ENCODE measurements around the gene ABCD3.

ABCD3 gene

DNA sequence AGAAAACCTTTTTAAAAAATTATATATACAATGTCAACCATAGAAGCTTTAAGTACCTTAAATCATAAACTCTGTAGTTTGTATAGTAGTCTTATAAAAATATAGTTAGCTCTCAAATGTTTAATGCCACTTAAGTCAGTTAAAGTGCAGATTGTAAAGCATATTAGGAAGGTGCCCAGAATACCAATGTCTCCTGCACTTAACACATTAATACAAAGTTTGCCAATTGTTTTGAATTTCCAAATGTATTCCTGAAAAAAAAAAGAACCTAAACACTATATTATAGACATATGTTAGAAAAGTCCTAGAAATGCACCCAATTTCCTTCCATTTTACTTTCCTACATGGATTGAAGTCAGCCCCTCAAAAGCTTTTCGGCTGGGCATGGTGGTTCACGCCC, 111.2 kb downstream of the ABCD3 start:
- no peak for DNase-seq

GRCh38 chr1:94530373-94530878, 112.2 kb downstream of the ABCD3 start:
- DNase-seq, result no peak

GRCh38 chr1:94531664-94532063, 113.5 kb downstream of the ABCD3 start:
- DNase-seq, result no peak

DNA sequence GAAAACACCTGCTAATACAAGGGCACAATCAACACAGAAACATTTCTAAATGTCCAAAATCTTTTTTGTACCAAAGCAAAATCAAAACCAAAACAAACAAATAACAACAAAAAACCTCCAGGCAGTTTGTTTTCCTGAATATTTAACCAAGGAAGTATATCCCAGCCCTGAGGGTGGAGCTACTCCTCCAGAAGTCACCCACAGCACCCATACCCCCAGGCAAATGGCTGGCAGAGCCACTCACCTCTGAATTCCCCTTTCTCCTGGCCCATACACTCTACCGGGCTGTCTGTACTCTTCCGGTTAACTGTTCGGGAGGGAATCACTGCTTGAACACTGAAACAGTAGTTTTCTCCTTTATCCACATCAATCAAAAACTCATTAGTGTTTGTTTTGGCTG, 113.9 kb downstream of the ABCD3 start:
- peak; percentile 9 for DNase-seq

DNA sequence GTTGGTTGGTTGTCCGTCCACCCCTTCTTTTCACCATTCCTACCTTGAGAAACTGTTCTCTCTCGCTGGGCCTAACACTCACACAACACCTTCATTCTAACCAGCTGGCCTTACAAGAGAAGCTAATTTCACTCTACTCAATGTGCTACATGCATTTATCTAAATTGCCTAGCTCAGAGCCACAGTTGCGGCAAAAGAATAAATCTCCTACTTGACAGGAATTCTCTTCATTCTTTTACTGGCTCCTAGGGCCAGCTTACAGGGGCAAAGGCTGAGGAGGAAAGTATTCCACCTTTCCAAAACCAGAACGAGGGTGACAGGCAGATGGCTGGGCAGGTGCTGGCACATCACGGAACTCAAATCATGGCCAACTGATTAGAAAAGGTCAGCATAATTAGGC, 116.9 kb downstream of the ABCD3 start:
- DNase-seq, result no peak

- DNase-seq, result no peak
These were observed 117.7 kb downstream of the ABCD3 start for GRCh38 chr1:94535879-94536278.

GRCh38 chr1:94537254-94537653, 119.1 kb downstream of the ABCD3 start:
- no peak for DNase-seq

- no peak for DNase-seq
These were observed 120.1 kb downstream of the ABCD3 start for GRCh38 chr1:94538243-94538827.

DNA sequence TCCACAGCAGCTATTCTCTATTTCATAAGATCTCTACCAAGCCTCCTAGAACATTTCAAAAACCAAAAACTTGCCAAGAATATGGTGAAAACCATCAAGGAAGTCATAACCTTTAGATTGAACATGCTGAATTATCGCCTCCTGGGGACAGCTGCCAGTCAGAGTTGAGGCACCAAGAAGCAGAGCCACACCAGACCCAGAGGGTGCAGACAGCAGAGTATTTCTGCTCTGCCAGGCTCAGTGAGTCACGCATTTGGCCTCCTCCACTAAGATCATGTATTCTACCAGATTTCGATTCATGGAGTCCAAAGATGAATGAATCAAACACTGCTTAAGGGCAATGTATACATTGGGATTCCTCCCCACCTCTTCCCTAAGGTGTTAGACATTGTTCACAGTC, 121.3 kb downstream of the ABCD3 start:
- DNase-seq, result no peak

GRCh38 chr1:94540440-94541245, 122.5 kb downstream of the ABCD3 start:
- no peak for DNase-seq

DNA sequence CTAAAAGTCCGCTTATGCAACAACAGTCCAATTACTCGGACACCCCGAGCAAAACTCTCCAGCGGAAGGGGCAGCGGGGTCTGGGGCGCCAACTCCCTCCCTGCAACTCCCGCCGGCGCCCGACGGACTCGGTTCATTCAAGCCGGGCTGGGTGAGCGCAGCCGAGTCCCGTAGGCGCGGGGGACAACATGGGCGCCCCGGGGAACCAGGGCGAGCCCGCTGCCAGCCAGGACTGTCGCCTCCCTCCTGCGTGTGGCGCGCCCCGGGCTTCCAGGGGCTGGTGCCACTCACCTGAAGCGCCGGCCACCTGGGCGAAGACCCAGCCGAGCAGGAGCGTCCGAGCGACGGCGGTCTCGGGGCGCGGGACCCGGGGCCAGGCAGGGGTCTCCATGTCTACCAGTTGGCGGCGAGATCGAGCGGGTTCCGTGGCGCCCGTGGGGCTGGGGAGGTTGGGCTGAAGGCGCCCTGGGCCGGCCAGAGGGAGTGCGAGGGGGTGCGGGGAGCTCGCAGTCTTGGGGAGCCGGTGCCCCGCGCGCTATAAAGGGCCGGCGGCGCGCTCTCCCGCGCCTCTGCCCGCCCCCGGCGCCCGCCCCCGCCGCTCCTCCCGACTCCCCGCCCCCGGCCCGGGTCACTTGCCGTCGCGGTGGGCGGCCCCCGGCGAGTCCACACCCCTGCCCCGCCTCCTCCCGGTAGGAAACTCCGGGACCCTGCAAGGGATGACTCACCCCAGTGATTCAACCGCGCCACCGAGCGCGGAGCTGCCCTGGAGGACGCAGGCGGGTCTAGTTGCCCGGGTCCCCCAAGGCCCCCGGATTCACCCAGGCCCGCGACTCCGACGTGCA, 123.3 kb downstream of the ABCD3 start, which contains the start of gene F3:
F3 (minus strand) TSS at position 514 of the 842 bp plus-strand sequence; CDS start at position 391, 123 bp downstream.
- DNase-seq, result peak; percentile 50

GRCh38 chr1:94542088-94542870, 124.1 kb downstream of the ABCD3 start:
- DNase-seq, result no peak

- no peak for DNase-seq
These were observed 124.8 kb downstream of the ABCD3 start for GRCh38 chr1:94543001-94543400.

DNA sequence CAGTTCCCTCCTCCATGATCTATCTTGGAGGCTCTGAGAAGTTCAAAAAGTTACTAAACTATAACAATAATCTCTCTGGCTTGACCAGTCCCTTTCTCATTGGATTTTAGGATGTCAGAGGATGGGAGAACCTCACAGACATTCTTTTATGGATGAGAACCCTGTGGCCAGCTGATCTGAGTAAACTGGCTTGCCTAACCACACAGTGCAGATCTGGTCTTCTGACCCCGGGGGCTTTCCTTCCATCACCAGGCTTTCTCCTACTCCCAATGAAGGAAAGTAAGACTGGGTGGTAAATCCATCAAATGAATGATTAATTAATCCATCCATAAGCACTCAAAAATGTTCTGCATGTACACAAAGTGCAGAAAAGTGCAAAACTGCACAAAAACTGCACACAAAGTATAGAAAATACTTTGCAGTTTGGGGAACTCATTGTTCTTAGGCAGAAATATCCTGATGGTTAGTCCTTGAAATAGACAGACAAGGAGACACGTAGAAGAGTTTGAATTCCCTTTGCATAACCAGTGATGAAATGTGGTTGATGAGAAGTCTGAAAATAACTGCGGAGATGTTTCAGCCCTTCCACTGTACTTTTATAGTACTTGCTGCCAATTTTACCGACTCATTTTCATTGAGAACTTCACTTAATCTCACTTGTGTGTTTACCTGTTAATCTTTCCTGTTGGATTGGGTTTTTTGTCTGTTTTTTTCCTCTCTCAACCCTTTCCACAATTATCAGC, 125.9 kb downstream of the ABCD3 start:
- no peak for DNase-seq

- DNase-seq, result no peak
These were observed 126.7 kb downstream of the ABCD3 start for GRCh38 chr1:94544706-94545490.

DNA sequence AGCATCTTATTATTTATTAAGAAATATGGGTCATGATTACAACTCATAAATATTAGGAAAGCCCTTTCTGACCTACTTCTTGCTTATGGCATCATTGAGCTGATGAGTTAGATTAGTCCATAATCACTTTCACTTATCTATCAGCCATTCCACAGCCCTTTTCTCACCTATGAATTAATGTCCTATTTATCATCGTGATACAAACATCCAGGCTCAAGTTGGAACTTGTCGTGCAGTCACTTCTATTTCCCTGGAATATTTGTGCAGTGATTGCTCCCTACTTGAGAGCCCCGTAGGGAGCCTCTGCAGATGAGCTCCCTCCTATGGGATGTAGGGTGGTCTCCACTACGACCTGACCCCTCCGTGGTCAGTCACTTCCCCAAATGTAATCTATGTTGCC, 131.5 kb downstream of the ABCD3 start:
- no peak for DNase-seq

DNA sequence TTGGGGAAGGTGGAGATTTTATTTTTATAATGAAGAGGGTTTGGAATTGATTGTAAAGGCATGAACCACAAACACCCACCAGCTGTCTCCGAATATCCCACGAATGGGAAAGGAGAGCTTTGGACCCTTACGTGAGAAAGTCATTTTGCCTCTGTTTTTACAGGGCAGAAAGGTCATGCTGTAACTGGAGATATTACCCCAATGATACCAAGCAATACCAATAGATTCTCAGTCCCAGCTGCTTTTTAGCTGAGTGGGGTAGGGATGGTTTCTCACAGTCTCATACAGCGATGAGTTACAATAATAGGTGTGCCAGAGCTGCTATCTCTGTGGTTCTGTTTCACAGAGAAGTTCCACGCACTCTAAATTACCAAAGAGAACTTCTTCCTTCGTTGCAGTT, 132.2 kb downstream of the ABCD3 start:
- DNase-seq, result no peak

- no peak for DNase-seq
These were observed 132.6 kb downstream of the ABCD3 start for GRCh38 chr1:94550800-94551241.

DNA sequence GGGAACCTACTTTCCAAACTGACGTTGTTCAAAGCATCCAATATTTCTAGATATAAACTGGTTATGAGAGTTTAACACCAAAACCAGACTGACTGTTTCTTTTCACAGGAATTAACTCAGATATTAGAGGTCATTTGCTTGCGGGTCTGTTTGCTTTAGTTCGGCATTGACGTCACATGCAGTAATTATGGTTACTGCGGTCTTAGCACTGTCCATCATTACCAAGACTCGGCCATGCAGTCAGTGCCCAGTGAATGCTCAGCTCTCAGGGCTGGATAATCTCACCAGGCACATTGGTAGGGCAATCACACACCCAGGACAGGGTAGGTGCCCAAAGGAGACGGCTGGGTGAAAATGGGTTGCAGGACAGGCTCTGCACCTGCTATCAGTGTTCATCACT, 133.3 kb downstream of the ABCD3 start:
- DNase-seq, result no peak

DNA sequence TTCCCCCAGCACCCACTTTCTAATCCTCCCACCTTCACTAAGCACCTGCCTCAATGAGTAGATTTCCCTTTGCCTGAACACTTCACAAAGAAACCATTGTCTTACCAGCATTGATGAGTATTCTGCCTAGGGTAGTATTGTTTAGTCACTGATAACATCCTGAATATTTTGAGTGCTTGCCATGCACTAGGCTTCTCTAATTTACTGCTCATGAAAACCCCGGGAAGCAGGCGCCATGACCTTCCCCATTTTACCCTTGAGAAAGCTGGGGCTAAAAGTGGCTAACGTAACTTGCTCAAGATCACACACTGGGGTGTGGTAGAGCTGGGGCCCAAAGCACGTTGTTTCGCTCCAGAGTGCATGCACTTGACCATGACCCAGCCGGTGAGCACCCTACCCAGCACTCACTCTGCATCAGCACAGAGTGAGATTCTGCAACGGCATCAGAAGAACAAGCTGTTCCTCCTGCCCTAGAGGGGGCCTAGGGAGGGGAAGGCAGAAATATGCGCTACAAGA, 133.9 kb downstream of the ABCD3 start:
- DNase-seq, result no peak

DNA sequence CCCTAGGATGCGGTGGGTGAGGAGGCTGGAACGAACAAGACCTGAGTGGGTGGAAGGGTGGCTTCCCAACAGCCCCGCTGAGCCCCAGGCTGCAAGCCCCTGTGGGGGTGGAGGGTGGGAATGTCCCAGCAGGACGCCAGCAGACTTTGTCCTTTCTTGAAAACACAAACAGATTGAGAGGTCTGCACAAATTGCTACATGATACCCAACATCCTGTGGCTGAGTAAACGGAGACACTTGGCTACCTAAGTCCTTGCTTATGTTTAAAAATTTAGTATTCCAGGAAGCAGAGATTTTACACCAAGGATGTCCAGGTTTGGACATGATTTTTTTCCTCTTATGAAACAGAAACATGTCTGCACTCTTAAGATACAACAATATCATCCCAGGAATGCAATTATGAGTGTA, 135.1 kb downstream of the ABCD3 start:
- DNase-seq, result no peak
